Breast epithelium (tissue), 3 donors: Measurements from ENCODE around the gene ANKS1B.

Experiments used
- CTCF ChIP-seq, 3 donors: fragments of 450-650 bp; IDR thresholded peaks; one replicate each; pipeline ENCODE4 v1.5.1; 2016 to 2017; ENCODE audit warnings: antibody characterized with exemption in 3 of 3, mild to moderate bottlenecking in 3 of 3, moderate library complexity in 3 of 3
- POLR2A ChIP-seq: fragments of 450-650 bp; IDR thresholded peaks from one replicate; pipeline ENCODE4 v1.6.1; 2016; ENCODE audit warnings: antibody characterized with exemption, mild to moderate bottlenecking, moderate library complexity

- TF ChIP-seq CTCF (IDR thresholded peaks at IDR 0.05): no peak
- no peak for TF ChIP-seq POLR2A
Measured at GRCh38 chr12:99911967-99912366, 72.8 kb downstream of the ANKS1B start.
